T-helper 1 cell (primary cell): ENCODE data around the gene NT5DC4.

Experiments
- DNase-seq, 5 donors: peaks; one replicate each; pipeline ENCODE4 v3.0.0-alpha.2; 2012 to 2020

The NT5DC4 gene

GRCh38 chr2:112788653-112789052 lies 67.8 kb downstream of the NT5DC4 start:
- no peak for DNase-seq
